Measurements from ENCODE around the gene TBL1X. TPM values are rescaled to one million over a fixed set of nuclear protein-coding genes. Genes with fewer than 3 reads are reported as not detected.

TBL1X gene
- total and polyA plus RNA-seq, 2 of the 8 experiments (the other 6 are each of a cell fraction or from before 2014, with no cell fraction given): 13.3 to 25.6 TPM

- Histone ChIP-seq H3K18ac (ENCODE audit: extremely low read depth, low read length) (no peak overlapping the region), H3K4me2 (ENCODE audit: insufficient read depth in 1 of 2, low read depth in 2 of 2, low read length in 2 of 2) (no peak overlapping the region), H2BK20ac (ENCODE audit: low read length) (no peak overlapping the region), H3K9ac (replicated peaks in 1 of 4; ENCODE audit: extremely low read depth in 1 of 4, low read depth in 3 of 4, low read length in 3 of 4) (no peak overlapping the region), H2BK12ac (ENCODE audit: low read depth, low read length) (no peak overlapping the region), H2BK5ac (ENCODE audit: low read depth, low read length) (no peak overlapping the region), H3K4ac (replicated peaks; ENCODE audit: insufficient read length, low read depth, low read length) (no peak overlapping the region), H4K8ac (ENCODE audit: extremely low read depth, insufficient read depth, low read length) (no peak overlapping the region), H4K5ac (ENCODE audit: insufficient read length, low read depth, low read length) (no peak overlapping the region), H3K56ac (replicated peaks; ENCODE audit: insufficient read length, low read depth, low read length) (no peak overlapping the region), H2AK5ac (ENCODE audit: low read depth, low read length) (no peak overlapping the region), H3K14ac (ENCODE audit: insufficient read length) (no peak overlapping the region), H3K79me2 (ENCODE audit: control insufficient read depth in 1 of 2, insufficient read depth in 2 of 2, low read length in 2 of 2) (no peaks in the 10 kb centered on the region), H4K20me1 (replicated peaks in 1 of 2; ENCODE audit: control insufficient read depth in 1 of 2, insufficient read depth in 2 of 2, low read length in 2 of 2) (no peaks in the 10 kb centered on the region), H3K79me1 (ENCODE audit: low read depth, low read length) (no peaks in the 10 kb centered on the region), H3K9me3 (ENCODE audit: insufficient read depth in 2 of 2, low read depth in 1 of 2, low read length in 1 of 2) (no peaks in the 10 kb centered on the region), H4K91ac (replicated peaks; ENCODE audit: insufficient read length, low read length) (no peak overlapping the region), H3K27ac (ENCODE audit: low read depth, low read length) (no peak overlapping the region), H3K23me2 (ENCODE audit: low read depth, low read length) (no peaks in the 10 kb centered on the region), H2BK15ac (ENCODE audit: low read length) (no peak overlapping the region), H3K36me3 (ENCODE audit: control insufficient read depth in 2 of 4, insufficient read depth in 4 of 4, low read length in 3 of 4) (peaks cover 0 to 14% (median 2%) of the 10 kb centered on the region in 4 experiments; a peak in 3 of 8 replicates), H3K4me3 (ENCODE audit: extremely low read depth in 1 of 4, insufficient read depth in 2 of 4, low read depth in 3 of 4, low read length in 4 of 4) (no peak overlapping the region), H2BK120ac (replicated peaks; ENCODE audit: low read depth, low read length) (no peak overlapping the region), H3K23ac (ENCODE audit: insufficient read length) (no peak overlapping the region), H3K4me1 (replicated peaks in 1 of 4; ENCODE audit: control insufficient read depth in 3 of 4, insufficient read depth in 4 of 4, low read length in 3 of 4) (no peaks in the 10 kb centered on the region), H2AFZ (ENCODE audit: low read length) (no peak overlapping the region), H3K27me3 (replicated peaks in 1 of 4; ENCODE audit: control insufficient read depth in 3 of 4, extremely low read depth in 1 of 4, insufficient read depth in 3 of 4, low read length in 3 of 4) (no peaks in the 10 kb centered on the region)
- ChIA-PET CTCF (ENCODE audit: partially characterized antibody) (interaction anchor here (0.6 to 1.5 kb wide), 3 partner anchors 8 to 150 kb away, joined by 3 to 5 read pairs (median 3); no protein-coding TSS in a partner anchor), POLR2A (ENCODE audit: partially characterized antibody) (no interaction called here)
- 80% methylated on average over 3 of the region's 5 CpGs; no CpG with 5 or more reads in 1 of the 2 experiments for WGBS, 2 experiments (ENCODE audit: extremely low coverage in 1 of 2, insufficient coverage in 1 of 2, insufficient read length in 1 of 2, insufficient replicate concordance in 2 of 2, low coverage in 1 of 2, low lambda C conversion rate in 2 of 2, missing lambda C conversion rate in 1 of 2)
- DNase-seq (ENCODE audit: low read depth in 1 of 2, low spot score in 2 of 2) (no peak), FAIRE-seq (no peak)
- TF ChIP-seq TCF12 (IDR thresholded peaks at IDR 0.05; ENCODE audit: low read depth, low read length) (no peak), ATF2 (IDR thresholded peaks at IDR 0.05; ENCODE audit: low read length) (no peak), BCL11A (IDR thresholded peaks at IDR 0.05; ENCODE audit: low read depth in 2 of 2, low read length in 2 of 2) (no peak), CHD2 (IDR thresholded peaks at IDR 0.05; ENCODE audit: low read length) (no peak), SP2 (IDR thresholded peaks at IDR 0.05; ENCODE audit: low read length) (no peak), SP1 (IDR thresholded peaks at IDR 0.05; ENCODE audit: low read depth, low read length) (no peak), TAF7 (optimal IDR thresholded peaks at IDR 0.05; ENCODE audit: borderline replicate concordance, low read depth, low read length) (no peak)
- TF ChIP-seq, protein P1, sequence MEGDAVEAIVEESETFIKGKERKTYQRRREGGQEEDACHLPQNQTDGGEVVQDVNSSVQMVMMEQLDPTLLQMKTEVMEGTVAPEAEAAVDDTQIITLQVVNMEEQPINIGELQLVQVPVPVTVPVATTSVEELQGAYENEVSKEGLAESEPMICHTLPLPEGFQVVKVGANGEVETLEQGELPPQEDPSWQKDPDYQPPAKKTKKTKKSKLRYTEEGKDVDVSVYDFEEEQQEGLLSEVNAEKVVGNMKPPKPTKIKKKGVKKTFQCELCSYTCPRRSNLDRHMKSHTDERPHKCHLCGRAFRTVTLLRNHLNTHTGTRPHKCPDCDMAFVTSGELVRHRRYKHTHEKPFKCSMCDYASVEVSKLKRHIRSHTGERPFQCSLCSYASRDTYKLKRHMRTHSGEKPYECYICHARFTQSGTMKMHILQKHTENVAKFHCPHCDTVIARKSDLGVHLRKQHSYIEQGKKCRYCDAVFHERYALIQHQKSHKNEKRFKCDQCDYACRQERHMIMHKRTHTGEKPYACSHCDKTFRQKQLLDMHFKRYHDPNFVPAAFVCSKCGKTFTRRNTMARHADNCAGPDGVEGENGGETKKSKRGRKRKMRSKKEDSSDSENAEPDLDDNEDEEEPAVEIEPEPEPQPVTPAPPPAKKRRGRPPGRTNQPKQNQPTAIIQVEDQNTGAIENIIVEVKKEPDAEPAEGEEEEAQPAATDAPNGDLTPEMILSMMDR (IDR thresholded peaks at IDR 0.05; ENCODE audit: control extremely low read depth in 1 of 3, insufficient read depth in 1 of 3, low read depth in 1 of 3, low read length in 3 of 3): no peak
- TF ChIP-seq, protein P2, sequence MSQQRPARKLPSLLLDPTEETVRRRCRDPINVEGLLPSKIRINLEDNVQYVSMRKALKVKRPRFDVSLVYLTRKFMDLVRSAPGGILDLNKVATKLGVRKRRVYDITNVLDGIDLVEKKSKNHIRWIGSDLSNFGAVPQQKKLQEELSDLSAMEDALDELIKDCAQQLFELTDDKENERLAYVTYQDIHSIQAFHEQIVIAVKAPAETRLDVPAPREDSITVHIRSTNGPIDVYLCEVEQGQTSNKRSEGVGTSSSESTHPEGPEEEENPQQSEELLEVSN (IDR thresholded peaks at IDR 0.05): no peak
Measured at GRCh38 chrX:9739130-9739529, 274.3 kb downstream of the TBL1X start.

Measured in H1 (cell line).